CD4-positive, alpha-beta T cell (primary cell): ENCODE results near the gene MEGF10. TPM values are rescaled to one million over a fixed set of nuclear protein-coding genes. Genes with fewer than 3 reads are reported as not detected.

ENCODE experiments used
- ATAC-seq: fragments of 200-7000 bp; cut with Tn5 transposase; one replicate; pipeline ENCODE4 v1.10.0; 2022; ENCODE audit warnings: mild to moderate bottlenecking; ENCODE audit not compliant: poor library complexity
- CTCF ChIA-PET: fragments of 350-600 bp; sonication (Branson Sonifier 250); formaldehyde crosslinking; loops from one replicate; lab custom pipeline; 2021; ENCODE audit warnings: antibody characterized with exemption, inconsistent platforms; lab: Charles Lee
- POLR2A ChIA-PET: fragments of 350-600 bp; sonication (Branson Sonifier 250); formaldehyde crosslinking; loops from one replicate; lab custom pipeline; 2021; ENCODE audit warnings: antibody characterized with exemption, inconsistent platforms; lab: Charles Lee
- DNase-seq, 14 experiments: peaks; one replicate each; pipeline ENCODE4 v3.0.0-alpha.2; 2013 to 2020; ENCODE audit warnings: mixed read lengths in 2 of 14
- H3K27ac ChIP-seq, 2 donors: one replicate each; pipeline versions ENCODE4 v1.5.1 to v1.7.0; 2013; ENCODE audit warnings: low read length in 2 of 2, low read depth in 1 of 2, mild to moderate bottlenecking in 1 of 2
- H3K27me3 ChIP-seq, 2 experiments: 1 replicate in 1 of 2; 2 replicates in 1 of 2; pipeline versions ENCODE4 v1.6.1 to v1.7.0; 2013; ENCODE audit warnings: low read length in 2 of 2, control low read depth in 1 of 2, mild to moderate bottlenecking in 1 of 2, moderate library complexity in 1 of 2; ENCODE audit not compliant: insufficient read depth in 2 of 2, control insufficient read depth in 1 of 2
- H3K36me3 ChIP-seq: one replicate; pipeline ENCODE4 v1.6.1; 2013; ENCODE audit warnings: low read length, control low read depth; ENCODE audit not compliant: insufficient read depth
- H3K4me1 ChIP-seq: one replicate; pipeline ENCODE4 v1.6.1; 2013; ENCODE audit warnings: low read length, control low read depth; ENCODE audit not compliant: insufficient read depth
- H3K4me3 ChIP-seq: one replicate; pipeline ENCODE4 v1.5.1; 2013; ENCODE audit warnings: mild to moderate bottlenecking, low read length, moderate library complexity
- H3K9me3 ChIP-seq, 2 experiments: 1 replicate in 1 of 2; 2 replicates in 1 of 2; pipeline versions ENCODE4 v1.6.1 to v1.7.0; 2013; ENCODE audit warnings: low read length in 2 of 2, mild to moderate bottlenecking in 2 of 2, control low read depth in 1 of 2, moderate library complexity in 1 of 2; ENCODE audit not compliant: control insufficient read depth in 1 of 2, insufficient read depth in 1 of 2
- H3K27ac Mint-ChIP-seq: one replicate; pipeline ENCODE4 v1.8.0; 2020; ENCODE audit warnings: mixed read lengths
- H3K27me3 Mint-ChIP-seq: one replicate; pipeline ENCODE4 v1.8.0; 2021; ENCODE audit warnings: mixed read lengths
- H3K36me3 Mint-ChIP-seq: one replicate; pipeline ENCODE4 v1.8.0; 2021; ENCODE audit warnings: low read depth, mixed read lengths
- H3K4me1 Mint-ChIP-seq: one replicate; pipeline ENCODE4 v1.8.0; 2021; ENCODE audit warnings: low read depth, mixed read lengths
- H3K4me3 Mint-ChIP-seq: one replicate; pipeline ENCODE4 v1.8.0; 2020; ENCODE audit warnings: mild to moderate bottlenecking, mixed read lengths
- H3K9me3 Mint-ChIP-seq: one replicate; pipeline ENCODE4 v1.8.0; 2020; ENCODE audit warnings: mixed read lengths
- CTCF ChIP-seq: fragments of 200-600 bp; IDR thresholded peaks from one replicate; pipeline ENCODE4 v1.8.0; 2022; ENCODE audit warnings: antibody characterized with exemption, mild to moderate bottlenecking
- intact Hi-C, 2 experiments: fragments of 100-400 bp; cut with DNase I in 1 of 2; cut with micrococcal nuclease in 1 of 2; formaldehyde crosslinking; loops; one replicate each; pipeline versions ENCODE4 v1.15.1 to v1.9.0; 2023 to 2025; cut with DNase I, micrococcal nuclease
- total RNA-seq, 174 experiments: library from RNA in 2 of 174; stranded (reverse) in 2 of 174; gene quantifications; one replicate each; pipeline ENCODE4 v1.2.3 and lab custom pipeline; 2021 to 2026

MEGF10 gene
- total RNA-seq, 2 experiments from 2014 or later: not detected

- Mint-ChIP-seq H3K4me1 (no peaks in the 10 kb centered on the region), H3K4me3 (no peak overlapping the region), H3K9me3 (no peaks in the 10 kb centered on the region), H3K27ac (no peak overlapping the region), H3K36me3 (no peaks in the 10 kb centered on the region), H3K27me3 (peaks cover 12% of the 10 kb centered on the region)
- no peak for ATAC-seq
- no peaks in the 10 kb centered on the region for H3K9me3 ChIP-seq
- no peak overlapping the region for H3K4me3 ChIP-seq
- H3K27me3 ChIP-seq: peaks cover 0 to 5% of the 10 kb centered on the region in 2 experiments
- no peaks in the 10 kb centered on the region for H3K36me3 ChIP-seq
- no peak for DNase-seq
- CTCF ChIA-PET: interaction anchor here (1.0 kb wide), 1 partner anchor 14 kb away, joined by 4 read pairs; no protein-coding TSS in a partner anchor
- POLR2A ChIA-PET: no interaction called here
- no peak for TF ChIP-seq CTCF
- no peak overlapping the region for H3K27ac ChIP-seq
- H3K4me1 ChIP-seq: no peaks in the 10 kb centered on the region
- intact Hi-C loops: no loop called here
Observed at GRCh38 chr5:127506616-127507015, 216.0 kb downstream of the MEGF10 start.

GRCh38 chr5:127508644-127509373 lies 218.2 kb downstream of the MEGF10 start:
- POLR2A ChIA-PET: no interaction called here
- Histone ChIP-seq H3K27ac (no peak overlapping the region), H3K9me3 (no peaks in the 10 kb centered on the region), H3K27me3 (peaks cover 0 to 11% of the 10 kb centered on the region in 2 experiments), H3K4me3 (no peak overlapping the region), H3K4me1 (no peaks in the 10 kb centered on the region), H3K36me3 (no peaks in the 10 kb centered on the region)
- TF ChIP-seq CTCF: no peak
- Mint-ChIP-seq H3K4me3 (no peak overlapping the region), H3K9me3 (no peaks in the 10 kb centered on the region), H3K27ac (no peak overlapping the region), H3K4me1 (no peaks in the 10 kb centered on the region), H3K27me3 (peaks cover 22% of the 10 kb centered on the region), H3K36me3 (no peaks in the 10 kb centered on the region)
- ATAC-seq (no peak), DNase-seq (no peak)
- CTCF ChIA-PET: interaction anchor here (2.1 kb wide), 1 partner anchor 16 kb away, joined by 6 read pairs; no protein-coding TSS in a partner anchor
- intact Hi-C loops: no loop called here

Other genes starting within 250 kb of the MEGF10 start
- gene C5orf63, start 217.3 kb upstream of the MEGF10 start, total RNA-seq: 1 to 10 TPM; 5.1 to 5.7 TPM
- gene PRRC1, start 226.8 kb downstream of the MEGF10 start, total RNA-seq: 10 to 100 TPM; 32.0 to 33.8 TPM